ENCODE results near the gene CACHD1.
"Not testable (repeated sequence)": the region's sequence is repeated elsewhere in the genome, so short reads cannot be mapped to it uniquely, and the experiment has no call there.

Gene CACHD1

GRCh38 chr1:64497088-64497883 lies 27.4 kb downstream of the CACHD1 start:
- no peak for DNase-seq (ENCODE audit: low read depth)

- DNase-seq (ENCODE audit: low read depth) = no peak
Measured at GRCh38 chr1:64498325-64498724, 28.4 kb downstream of the CACHD1 start.

- no peak for DNase-seq (ENCODE audit: low read depth)
Measured at GRCh38 chr1:64499011-64499410, 29.1 kb downstream of the CACHD1 start.

- no peak for DNase-seq (ENCODE audit: low read depth)
Measured at GRCh38 chr1:64499966-64500365, 30.0 kb downstream of the CACHD1 start.

- DNase-seq (ENCODE audit: low read depth) = no peak
Measured at GRCh38 chr1:64502083-64502482, 32.2 kb downstream of the CACHD1 start.

- DNase-seq (ENCODE audit: low read depth) = no peak
Measured at GRCh38 chr1:64502931-64503330, 33.0 kb downstream of the CACHD1 start.

- peak; percentile 11 for DNase-seq (ENCODE audit: low read depth)
Measured at GRCh38 chr1:64505232-64505943, 35.5 kb downstream of the CACHD1 start.

GRCh38 chr1:64505944-64506655 lies 36.2 kb downstream of the CACHD1 start:
- no peak for DNase-seq (ENCODE audit: low read depth)

- DNase-seq (ENCODE audit: low read depth) = no peak
Measured at GRCh38 chr1:64508629-64509028, 38.7 kb downstream of the CACHD1 start.

- DNase-seq (ENCODE audit: low read depth) = no peak
Measured at GRCh38 chr1:64511044-64511443, 41.1 kb downstream of the CACHD1 start.

GRCh38 chr1:64512206-64512605 lies 42.3 kb downstream of the CACHD1 start:
- not testable (repeated sequence) for DNase-seq (ENCODE audit: low read depth)

- no peak for DNase-seq (ENCODE audit: low read depth)
Measured at GRCh38 chr1:64513545-64513944, 43.6 kb downstream of the CACHD1 start.

GRCh38 chr1:64514197-64514765 lies 44.4 kb downstream of the CACHD1 start:
- no peak for DNase-seq (ENCODE audit: low read depth)

- DNase-seq (ENCODE audit: low read depth) = no peak
Measured at GRCh38 chr1:64515427-64515826, 45.5 kb downstream of the CACHD1 start.

- DNase-seq (ENCODE audit: low read depth) = no peak
Measured at GRCh38 chr1:64516301-64516700, 46.4 kb downstream of the CACHD1 start.

GRCh38 chr1:64516803-64517568 lies 47.1 kb downstream of the CACHD1 start:
- no peak for DNase-seq (ENCODE audit: low read depth)

GRCh38 chr1:64517640-64518039 lies 47.7 kb downstream of the CACHD1 start:
- DNase-seq (ENCODE audit: low read depth) = no peak

GRCh38 chr1:64518692-64519481 lies 49.0 kb downstream of the CACHD1 start:
- no peak for DNase-seq (ENCODE audit: low read depth)

- DNase-seq (ENCODE audit: low read depth) = no peak
Measured at GRCh38 chr1:64519901-64520300, 50.0 kb downstream of the CACHD1 start.

- DNase-seq (ENCODE audit: low read depth) = no peak
Measured at GRCh38 chr1:64522740-64523139, 52.8 kb downstream of the CACHD1 start.

All from activated T-helper 1 cell treated with Interleukin-2 at 50 U/mL for 16 hours (primary cell).